Endodermal cell (in vitro differentiated cells): Measurements from ENCODE around the gene SCD5. TPM values are rescaled to one million over a fixed set of nuclear protein-coding genes. Genes with fewer than 3 reads are reported as not detected.

ENCODE experiments used
- DNase-seq: peaks from one replicate; pipeline ENCODE4 v3.0.0-alpha.2; 2017
- H3K27ac ChIP-seq: 2 replicates; pipeline ENCODE4 v1.5.1; 2013; ENCODE audit warnings: mild to moderate bottlenecking, low read depth, low read length, moderate library complexity
- H3K27me3 ChIP-seq: 2 replicates; pipeline ENCODE4 v1.6.1; 2013; ENCODE audit warnings: mild to moderate bottlenecking, low read length, moderate library complexity; ENCODE audit not compliant: insufficient read depth, control insufficient read depth, poor library complexity, severe bottlenecking
- H3K36me3 ChIP-seq: 2 replicates; pipeline ENCODE4 v1.7.0; 2013; ENCODE audit warnings: mild to moderate bottlenecking, low read length, moderate library complexity; ENCODE audit not compliant: control insufficient read depth, insufficient read depth
- H3K4me1 ChIP-seq: one replicate; pipeline ENCODE4 v1.7.0; 2013; ENCODE audit warnings: low read length; ENCODE audit not compliant: control insufficient read depth, insufficient read depth
- H3K4me3 ChIP-seq: 2 replicates; pipeline ENCODE4 v1.5.1; 2013; ENCODE audit warnings: mild to moderate bottlenecking, low read length, moderate library complexity
- H3K9ac ChIP-seq: 2 replicates; pipeline ENCODE4 v1.6.1; 2013; ENCODE audit warnings: mild to moderate bottlenecking, low read length, moderate library complexity; ENCODE audit not compliant: poor library complexity, severe bottlenecking; ENCODE audit errors: extremely low read depth
- H3K9me3 ChIP-seq: 2 replicates; pipeline ENCODE4 v1.6.1; 2013; ENCODE audit warnings: mild to moderate bottlenecking, low read length, moderate library complexity; ENCODE audit not compliant: control insufficient read depth
- H3K27ac Mint-ChIP-seq: 2 replicates; pipeline ENCODE4 v1.8.0; 2020; ENCODE audit warnings: mixed read lengths
- H3K27me3 Mint-ChIP-seq: 2 replicates; pipeline ENCODE4 v1.8.0; 2021; ENCODE audit warnings: mild to moderate bottlenecking, mixed read lengths; ENCODE audit not compliant: insufficient read depth
- H3K36me3 Mint-ChIP-seq: 2 replicates; pipeline ENCODE4 v1.8.0; 2020; ENCODE audit warnings: low read depth, mixed read lengths
- H3K4me1 Mint-ChIP-seq: 2 replicates; pipeline ENCODE4 v1.8.0; 2020; ENCODE audit warnings: mixed read lengths
- H3K4me3 Mint-ChIP-seq: 2 replicates; pipeline ENCODE4 v1.8.0; 2020; ENCODE audit warnings: mild to moderate bottlenecking, moderate library complexity, mixed read lengths
- H3K9me3 Mint-ChIP-seq: 2 replicates; pipeline ENCODE4 v1.8.0; 2020; ENCODE audit warnings: mild to moderate bottlenecking, mixed read lengths
- WGBS, 2 experiments: methylation state at CpG; one replicate each; pipeline versions ENCODE4 v1.1.5 to v1.1.7; 2013; ENCODE audit warnings: missing lambda C conversion rate in 2 of 2, mixed read lengths in 1 of 2; ENCODE audit not compliant: insufficient coverage in 1 of 2, insufficient read length in 1 of 2; 5-methylcytosine and 5-hydroxymethylcytosine counted together
- total RNA-seq, 2 donors: library from RNA; stranded (reverse); fragmentation: NEBNext Ultra II Directional in 1 of 2; extraction: Animal tissue kit (Norgen Biotek cat#: 25700) in 1 of 2; gene quantifications; 2 replicates in 1 of 2; 3 replicates in 1 of 2; pipeline ENCODE4 v1.2.1, GENCODE V29; 2021
- TF ChIP-seq, protein P1 (sequence below): fragments of 200-600 bp; sonication (generic); conservative IDR thresholded peaks from 2 replicates; pipeline ENCODE4 v1.5.0; 2021; ENCODE audit warnings: antibody characterized with exemption, mild to moderate bottlenecking

SCD5 gene
- total RNA-seq, 2 donors from 2014 or later, result 3.2 to 5.2 TPM

DNA sequence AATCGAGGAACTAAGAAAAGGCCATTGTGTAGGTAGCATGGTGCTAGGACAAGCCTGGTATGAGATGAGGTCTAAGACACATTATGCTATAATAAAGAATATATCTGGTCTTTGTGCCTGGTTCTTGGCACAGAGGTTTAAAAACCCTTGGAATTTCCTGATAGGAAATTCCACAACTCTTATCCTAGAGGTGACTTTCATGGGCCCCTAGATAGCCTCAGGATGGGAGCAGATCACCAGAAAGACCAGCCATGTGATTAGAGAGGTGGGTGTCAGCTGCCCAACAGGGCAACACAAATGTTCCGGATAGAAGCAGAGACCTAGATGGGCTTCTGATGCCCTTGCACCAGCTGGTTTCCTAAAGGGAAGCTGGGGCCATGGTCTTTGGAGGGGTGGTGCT lies 107.2 kb downstream of the SCD5 start:
- Mint-ChIP-seq H3K4me1 (peaks cover 24% of the 10 kb centered on the region), H3K9me3 (no peaks in the 10 kb centered on the region), H3K4me3 (no peak overlapping the region), H3K27ac (no peak overlapping the region), H3K27me3 (peaks cover 1% of the 10 kb centered on the region), H3K36me3 (no peaks in the 10 kb centered on the region)
- no peak overlapping the region for H3K9ac ChIP-seq
- H3K27ac ChIP-seq, result no peak overlapping the region
- 93% methylated on average over 2 of the region's 2 CpGs; no CpG with 5 or more reads in 1 of the 2 experiments for WGBS, 2 experiments
- no peaks in the 10 kb centered on the region for H3K36me3 ChIP-seq
- H3K27me3 ChIP-seq, result no peaks in the 10 kb centered on the region
- H3K4me3 ChIP-seq, result no peak overlapping the region
- H3K9me3 ChIP-seq, result no peaks in the 10 kb centered on the region
- TF ChIP-seq, protein P1, sequence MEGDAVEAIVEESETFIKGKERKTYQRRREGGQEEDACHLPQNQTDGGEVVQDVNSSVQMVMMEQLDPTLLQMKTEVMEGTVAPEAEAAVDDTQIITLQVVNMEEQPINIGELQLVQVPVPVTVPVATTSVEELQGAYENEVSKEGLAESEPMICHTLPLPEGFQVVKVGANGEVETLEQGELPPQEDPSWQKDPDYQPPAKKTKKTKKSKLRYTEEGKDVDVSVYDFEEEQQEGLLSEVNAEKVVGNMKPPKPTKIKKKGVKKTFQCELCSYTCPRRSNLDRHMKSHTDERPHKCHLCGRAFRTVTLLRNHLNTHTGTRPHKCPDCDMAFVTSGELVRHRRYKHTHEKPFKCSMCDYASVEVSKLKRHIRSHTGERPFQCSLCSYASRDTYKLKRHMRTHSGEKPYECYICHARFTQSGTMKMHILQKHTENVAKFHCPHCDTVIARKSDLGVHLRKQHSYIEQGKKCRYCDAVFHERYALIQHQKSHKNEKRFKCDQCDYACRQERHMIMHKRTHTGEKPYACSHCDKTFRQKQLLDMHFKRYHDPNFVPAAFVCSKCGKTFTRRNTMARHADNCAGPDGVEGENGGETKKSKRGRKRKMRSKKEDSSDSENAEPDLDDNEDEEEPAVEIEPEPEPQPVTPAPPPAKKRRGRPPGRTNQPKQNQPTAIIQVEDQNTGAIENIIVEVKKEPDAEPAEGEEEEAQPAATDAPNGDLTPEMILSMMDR, result no peak
- H3K4me1 ChIP-seq, result peaks cover 14% of the 10 kb centered on the region
- DNase-seq, result no peak

DNA sequence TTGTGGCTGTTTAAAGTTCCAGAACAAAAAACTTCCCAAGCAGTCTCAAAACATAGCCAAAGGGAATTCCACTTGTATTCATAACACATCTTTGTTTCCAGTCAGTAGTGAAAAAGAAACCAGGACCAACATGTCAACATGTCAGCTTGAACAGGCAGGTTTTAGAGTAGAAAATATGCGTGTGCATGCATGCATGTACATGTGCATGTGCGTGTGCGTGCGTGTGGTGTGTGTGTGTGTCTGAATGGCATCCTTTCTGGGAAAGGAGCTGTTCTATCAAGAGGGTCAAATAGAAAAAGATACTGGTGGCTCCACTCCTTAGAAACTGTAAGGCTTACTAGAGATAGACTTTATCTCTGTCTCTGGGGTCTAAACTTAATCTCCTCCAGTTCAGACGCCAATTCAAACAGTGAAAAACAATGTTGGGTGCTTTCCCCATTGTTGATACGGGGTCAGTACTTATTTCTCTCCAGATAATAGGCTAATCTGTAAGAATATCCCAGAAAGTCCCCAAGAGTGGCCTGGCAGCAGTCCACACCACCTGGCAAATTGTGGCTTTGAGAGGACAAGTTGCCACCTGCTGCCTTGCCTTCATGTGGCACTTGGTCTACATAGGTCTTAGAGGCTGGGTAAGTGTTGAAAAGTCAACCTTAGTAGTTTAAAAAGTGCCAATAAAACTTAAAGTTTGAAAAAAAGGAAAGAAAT lies 110.4 kb downstream of the SCD5 start:
- Mint-ChIP-seq H3K27me3 (no peaks in the 10 kb centered on the region), H3K4me3 (no peak overlapping the region), H3K4me1 (peaks cover 20% of the 10 kb centered on the region), H3K27ac (peak overlapping the region; percentile 5), H3K36me3 (no peaks in the 10 kb centered on the region), H3K9me3 (no peaks in the 10 kb centered on the region)
- TF ChIP-seq, protein P1, result no peak
- Histone ChIP-seq H3K4me1 (peaks cover 9% of the 10 kb centered on the region), H3K36me3 (no peaks in the 10 kb centered on the region), H3K27ac (no peak overlapping the region), H3K9ac (no peak overlapping the region), H3K9me3 (no peaks in the 10 kb centered on the region), H3K4me3 (peak overlapping the region; percentile 9), H3K27me3 (no peaks in the 10 kb centered on the region)
- 59 to 73% methylated on average over 5 to 6 of the region's 6 CpGs for WGBS, 2 experiments
- DNase-seq, result no peak

GRCh38 chr4:82687531-82687930 lies 111.1 kb downstream of the SCD5 start:
- Histone ChIP-seq H3K36me3 (no peaks in the 10 kb centered on the region), H3K9ac (no peak overlapping the region), H3K4me1 (peaks cover 9% of the 10 kb centered on the region), H3K27me3 (no peaks in the 10 kb centered on the region), H3K9me3 (no peaks in the 10 kb centered on the region), H3K4me3 (peak overlapping the region; percentile 9), H3K27ac (no peak overlapping the region)
- Mint-ChIP-seq H3K4me3 (no peak overlapping the region), H3K27ac (no peak overlapping the region), H3K36me3 (no peaks in the 10 kb centered on the region), H3K9me3 (no peaks in the 10 kb centered on the region), H3K4me1 (peaks cover 20% of the 10 kb centered on the region), H3K27me3 (no peaks in the 10 kb centered on the region)
- no peak for DNase-seq
- 84 to 93% methylated on average over 5 to 6 of the region's 6 CpGs for whole genome bisulfite sequencing, 2 experiments
- TF ChIP-seq, protein P1, result no peak
